ENCODE data around the gene ARL5A.
A peak's percentile ranks its signal among the peaks of the same experiment; 100 is the strongest.
"Not testable (repeated sequence)": the region's sequence is repeated elsewhere in the genome, so short reads cannot be mapped to it uniquely, and the experiment has no call there.

ARL5A gene, protein sequence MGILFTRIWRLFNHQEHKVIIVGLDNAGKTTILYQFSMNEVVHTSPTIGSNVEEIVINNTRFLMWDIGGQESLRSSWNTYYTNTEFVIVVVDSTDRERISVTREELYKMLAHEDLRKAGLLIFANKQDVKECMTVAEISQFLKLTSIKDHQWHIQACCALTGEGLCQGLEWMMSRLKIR

DNA sequence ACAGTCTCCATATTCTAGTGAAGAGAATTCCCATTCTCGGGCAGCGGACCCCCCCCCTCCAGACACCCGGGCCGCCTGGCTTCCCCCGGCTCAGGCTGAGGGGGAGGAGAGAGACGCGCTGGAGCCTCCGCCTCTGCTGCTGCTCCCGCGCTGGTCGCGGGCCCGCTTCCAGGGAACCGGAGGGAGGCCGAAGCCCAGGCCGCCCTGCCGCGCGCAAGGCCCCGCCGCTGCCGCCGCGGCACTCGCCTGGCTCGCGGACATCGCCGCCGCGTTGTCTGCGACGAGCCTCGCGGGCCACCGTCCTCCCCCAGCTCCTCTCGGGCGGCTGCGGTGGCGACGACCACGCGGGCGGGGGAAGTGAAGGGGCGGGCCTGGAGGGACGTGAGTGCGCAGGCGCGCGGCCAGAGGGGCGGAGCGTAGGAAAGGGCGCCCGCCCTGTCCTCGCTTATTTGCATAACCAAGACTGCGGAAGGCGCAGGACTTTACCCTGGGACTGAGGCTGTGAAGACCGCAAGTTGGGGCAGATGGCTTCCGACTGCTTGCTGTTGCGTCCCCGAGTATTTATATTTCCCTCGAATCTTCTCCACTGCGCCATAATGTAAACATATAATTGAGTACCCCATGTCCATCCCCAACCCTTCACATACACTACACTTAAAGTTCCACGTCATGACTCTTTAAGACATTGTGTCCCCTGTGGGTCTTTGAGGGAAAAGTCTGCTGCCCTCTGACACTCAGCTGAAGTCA lies at the start of gene ARL5A:
Gene ARL5A, minus strand, starts transcription at position 279 of the 747 bp plus-strand sequence. Its CDS starts 245 bp downstream, at position 34.
- peak; percentile 96 for ATAC-seq
- Mint-ChIP-seq H3K27me3 (no peaks in the 10 kb centered on the region), H3K4me3 (peak within 1 kb of the TSS; percentile 89 to 91), H3K9me3 (peaks cover 0 to 4% of the 10 kb centered on the region in 2 donors), H3K4me1 (peaks cover 43% of the 10 kb centered on the region), H3K27ac (peak within 1 kb of the TSS; percentile 88 to 93)
- DNase-seq = peak; percentile 96 to 97

DNA sequence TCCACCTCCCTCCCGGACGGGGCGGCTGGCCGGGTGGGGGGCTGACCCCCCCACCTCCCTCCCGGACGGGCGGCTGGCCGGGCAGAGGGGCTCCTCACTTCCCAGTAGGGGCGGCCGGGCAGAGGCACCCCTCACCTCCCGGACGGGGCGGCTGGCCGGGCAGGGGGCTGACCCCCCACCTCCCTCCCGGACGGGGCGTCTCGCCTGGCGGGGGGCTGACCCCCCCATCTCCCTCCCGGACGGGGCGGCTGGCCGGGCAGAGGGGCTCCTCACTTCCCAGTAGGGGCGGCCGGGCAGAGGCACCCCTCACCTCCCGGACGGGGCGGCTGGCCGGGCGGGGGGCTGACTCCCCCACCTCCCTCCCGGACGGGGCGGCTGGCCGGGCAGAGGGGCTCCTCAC lies 47.4 kb upstream of the ARL5A start:
- peaks cover 12% of the 10 kb centered on the region for H3K4me1 Mint-ChIP-seq
- DNase-seq, H3K9me3 Mint-ChIP-seq, H3K27me3 Mint-ChIP-seq, ATAC-seq, H3K4me3 Mint-ChIP-seq, H3K27ac Mint-ChIP-seq: not testable (repeated sequence)

DNA sequence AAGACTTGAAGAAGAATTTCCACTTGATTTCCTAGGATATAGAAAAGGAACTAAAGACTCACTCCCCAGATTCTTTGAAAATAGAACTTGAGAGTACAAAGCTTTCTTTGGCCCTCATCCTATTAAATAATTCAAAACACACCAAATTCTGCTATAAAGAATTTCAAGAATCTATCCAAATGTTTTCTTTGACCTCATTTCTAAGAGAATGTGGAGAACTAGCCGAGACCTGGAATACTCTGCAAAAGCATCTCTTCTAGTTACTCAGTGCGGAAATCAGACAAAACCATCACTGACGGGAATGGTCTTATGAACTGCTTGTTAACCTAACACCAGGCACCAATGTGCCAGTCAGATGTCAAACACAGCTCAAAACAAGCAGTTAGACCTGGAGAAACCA lies 44.2 kb upstream of the ARL5A start:
- DNase-seq (no peak), ATAC-seq (no peak)
- H3K27me3 Mint-ChIP-seq = no peaks in the 10 kb centered on the region
- H3K4me3 Mint-ChIP-seq = no peak overlapping the region
- H3K4me1 Mint-ChIP-seq = no peaks in the 10 kb centered on the region
- no peaks in the 10 kb centered on the region for H3K9me3 Mint-ChIP-seq
- H3K27ac Mint-ChIP-seq = no peak overlapping the region

DNA sequence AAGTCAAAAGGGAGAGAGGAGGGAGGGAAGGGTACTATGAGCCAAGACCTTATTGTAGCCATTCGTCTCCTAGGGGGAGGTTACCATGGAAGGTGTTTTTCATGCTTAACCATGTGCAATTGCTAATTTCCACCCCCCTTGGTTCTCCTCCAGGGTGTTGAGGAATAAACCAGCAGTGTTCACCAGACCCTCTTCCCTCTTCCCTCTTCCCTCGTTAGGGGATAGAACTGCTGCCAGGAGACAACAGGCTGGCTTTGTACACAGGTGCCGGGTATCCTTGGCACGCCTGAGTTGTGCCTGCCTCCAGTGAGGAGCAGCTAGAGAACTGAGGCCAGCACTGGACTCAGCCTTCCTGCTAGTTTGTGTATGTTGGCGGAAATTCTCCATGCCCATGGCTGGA lies 41.1 kb upstream of the ARL5A start:
- Mint-ChIP-seq H3K27me3 (no peaks in the 10 kb centered on the region), H3K9me3 (no peaks in the 10 kb centered on the region), H3K4me3 (no peak overlapping the region)

DNA sequence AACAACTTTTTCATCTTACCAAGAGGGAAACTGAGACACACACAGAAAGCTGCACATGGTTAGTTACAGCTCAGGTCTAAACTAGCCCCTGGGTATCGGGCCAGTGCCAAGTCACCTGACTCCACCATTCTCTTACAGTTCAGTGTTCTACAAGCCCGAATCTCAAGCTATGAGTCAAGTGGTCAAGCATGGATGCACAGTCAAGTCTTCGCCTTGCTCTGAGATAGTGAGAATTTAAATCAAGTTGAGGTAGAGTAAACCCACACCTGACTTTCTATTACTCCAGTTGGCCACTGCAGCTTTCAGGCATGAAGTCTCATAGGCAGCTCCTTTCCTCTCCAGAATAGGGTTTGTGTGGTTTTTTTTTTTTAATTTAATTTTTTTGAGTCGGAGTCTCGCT lies 34.5 kb upstream of the ARL5A start:
- no peaks in the 10 kb centered on the region for H3K4me1 Mint-ChIP-seq
- no peaks in the 10 kb centered on the region for H3K9me3 Mint-ChIP-seq
- no peak for DNase-seq
- no peak for ATAC-seq
- H3K27ac Mint-ChIP-seq = no peak overlapping the region
- no peak overlapping the region for H3K4me3 Mint-ChIP-seq
- H3K27me3 Mint-ChIP-seq = no peaks in the 10 kb centered on the region

More for the DNA sequence above, 41.1 kb upstream of the ARL5A start:
- no peak overlapping the region for H3K27ac Mint-ChIP-seq
- ATAC-seq (no peak), DNase-seq (no peak)
- H3K4me1 Mint-ChIP-seq = no peaks in the 10 kb centered on the region

DNA sequence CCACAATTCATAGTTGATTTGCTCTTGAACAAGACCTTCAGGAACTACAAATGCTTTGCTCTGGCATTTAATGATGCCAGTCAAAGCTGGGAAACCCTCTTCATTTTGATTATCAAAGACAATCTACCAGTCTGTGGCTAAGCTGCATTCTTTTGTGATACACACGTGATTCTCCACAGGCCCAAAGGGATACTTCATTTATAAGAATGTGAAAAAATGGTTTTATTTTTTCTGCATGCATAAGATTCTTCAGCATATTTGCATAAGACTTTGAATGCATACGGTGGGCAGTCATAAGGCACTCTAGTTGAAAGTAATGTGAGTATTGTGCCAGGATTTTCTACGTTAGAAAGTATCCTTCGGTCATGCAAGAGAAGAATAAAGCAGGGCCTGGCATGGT lies 33.0 kb upstream of the ARL5A start:
- ATAC-seq = no peak
- H3K4me1 Mint-ChIP-seq = no peaks in the 10 kb centered on the region
- H3K27ac Mint-ChIP-seq = no peak overlapping the region
- DNase-seq = no peak
- no peaks in the 10 kb centered on the region for H3K9me3 Mint-ChIP-seq
- H3K4me3 Mint-ChIP-seq = no peak overlapping the region
- no peaks in the 10 kb centered on the region for H3K27me3 Mint-ChIP-seq

DNA sequence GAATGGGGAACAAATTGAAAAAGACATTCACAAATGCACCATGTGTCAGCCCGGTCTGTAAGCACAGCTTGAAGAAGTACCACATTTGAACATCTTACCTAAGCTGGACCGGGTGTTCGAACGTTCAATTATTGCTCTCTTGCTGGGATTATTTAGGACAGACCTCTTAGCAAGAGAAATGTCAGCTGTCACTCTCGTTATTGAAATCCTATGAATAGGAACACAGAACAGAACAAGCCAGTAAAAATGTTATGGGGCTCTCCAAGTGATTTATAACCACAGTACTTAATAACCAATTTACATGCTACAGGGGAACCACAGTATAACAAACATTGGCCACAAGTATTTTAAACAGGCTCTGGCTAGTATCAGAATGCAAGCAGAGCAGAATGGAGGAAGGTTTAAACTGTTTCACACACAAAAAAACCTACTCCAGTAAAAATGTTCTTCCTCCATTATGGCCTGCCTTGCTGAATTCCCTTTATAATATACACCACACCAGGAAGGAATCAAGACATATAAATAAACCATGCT lies 32.5 kb upstream of the ARL5A start:
- H3K27me3 Mint-ChIP-seq = no peaks in the 10 kb centered on the region
- no peak overlapping the region for H3K4me3 Mint-ChIP-seq
- H3K4me1 Mint-ChIP-seq = no peaks in the 10 kb centered on the region
- DNase-seq (no peak), ATAC-seq (no peak)
- no peaks in the 10 kb centered on the region for H3K9me3 Mint-ChIP-seq
- H3K27ac Mint-ChIP-seq = no peak overlapping the region

DNA sequence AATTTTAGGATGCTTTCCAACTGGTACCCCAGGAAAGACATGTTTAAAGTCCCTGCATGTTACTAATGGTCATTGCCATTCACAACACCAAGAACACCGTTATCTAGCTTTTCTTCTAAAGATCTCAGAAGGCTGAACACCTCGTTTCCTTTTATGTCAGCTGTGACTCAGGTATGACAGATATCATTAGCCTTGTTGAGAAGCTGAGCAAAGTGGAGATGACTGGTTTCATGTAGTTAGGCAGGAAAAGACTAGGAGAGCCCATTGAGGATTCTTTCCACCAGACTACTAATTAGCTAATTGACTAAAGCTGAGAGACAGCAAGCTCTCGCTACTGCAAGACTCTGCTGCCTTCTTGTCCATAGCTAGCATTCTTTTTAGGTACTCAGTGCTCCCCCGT lies 32.0 kb upstream of the ARL5A start:
- Mint-ChIP-seq H3K4me3 (no peak overlapping the region), H3K9me3 (no peaks in the 10 kb centered on the region), H3K4me1 (no peaks in the 10 kb centered on the region), H3K27me3 (no peaks in the 10 kb centered on the region), H3K27ac (no peak overlapping the region)
- DNase-seq = no peak
- ATAC-seq = no peak

DNA sequence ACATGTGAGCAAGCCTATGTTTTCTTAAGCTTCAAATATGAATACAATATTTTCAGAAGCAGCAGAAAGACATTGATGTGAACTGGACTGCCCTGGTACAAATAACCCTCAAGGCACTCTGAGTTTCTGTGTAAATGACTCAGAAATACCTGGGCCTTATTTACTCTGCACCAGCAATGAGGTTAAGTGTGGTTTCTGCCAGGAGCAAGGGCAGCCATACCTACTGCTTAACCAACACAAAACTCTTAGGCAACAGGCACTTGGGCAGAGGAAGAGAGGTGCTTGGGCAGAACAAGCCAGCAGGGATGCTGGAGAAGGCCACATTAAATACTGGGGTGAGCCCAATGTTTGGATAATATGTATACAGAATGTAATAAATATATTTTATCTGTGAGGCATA lies 29.4 kb upstream of the ARL5A start:
- Mint-ChIP-seq H3K9me3 (no peaks in the 10 kb centered on the region), H3K4me1 (no peaks in the 10 kb centered on the region), H3K27ac (no peak overlapping the region), H3K27me3 (no peaks in the 10 kb centered on the region), H3K4me3 (no peak overlapping the region)
- no peak for DNase-seq
- no peak for ATAC-seq

DNA sequence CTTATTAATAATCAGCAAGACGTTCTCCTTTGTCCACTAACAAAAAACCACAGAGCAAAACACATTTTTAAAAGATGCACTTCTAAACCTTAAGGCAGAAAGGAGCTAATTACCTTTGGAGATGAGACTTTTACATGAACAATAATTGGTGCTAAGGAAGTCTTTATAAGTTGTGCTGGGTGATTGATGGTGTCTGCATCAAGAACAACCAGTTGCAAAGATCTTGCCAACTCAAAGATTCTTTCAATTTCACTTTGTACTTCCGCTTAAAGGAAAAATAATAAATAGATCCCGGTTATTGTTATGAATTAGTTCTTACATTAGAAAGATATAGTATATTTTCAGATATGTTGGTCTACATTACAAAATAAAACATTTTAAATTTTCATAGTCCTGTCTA lies 26.9 kb upstream of the ARL5A start:
- Mint-ChIP-seq H3K27me3 (no peaks in the 10 kb centered on the region), H3K4me1 (no peaks in the 10 kb centered on the region), H3K4me3 (no peak overlapping the region), H3K27ac (no peak overlapping the region), H3K9me3 (no peaks in the 10 kb centered on the region)
- DNase-seq = no peak
- no peak for ATAC-seq

DNA sequence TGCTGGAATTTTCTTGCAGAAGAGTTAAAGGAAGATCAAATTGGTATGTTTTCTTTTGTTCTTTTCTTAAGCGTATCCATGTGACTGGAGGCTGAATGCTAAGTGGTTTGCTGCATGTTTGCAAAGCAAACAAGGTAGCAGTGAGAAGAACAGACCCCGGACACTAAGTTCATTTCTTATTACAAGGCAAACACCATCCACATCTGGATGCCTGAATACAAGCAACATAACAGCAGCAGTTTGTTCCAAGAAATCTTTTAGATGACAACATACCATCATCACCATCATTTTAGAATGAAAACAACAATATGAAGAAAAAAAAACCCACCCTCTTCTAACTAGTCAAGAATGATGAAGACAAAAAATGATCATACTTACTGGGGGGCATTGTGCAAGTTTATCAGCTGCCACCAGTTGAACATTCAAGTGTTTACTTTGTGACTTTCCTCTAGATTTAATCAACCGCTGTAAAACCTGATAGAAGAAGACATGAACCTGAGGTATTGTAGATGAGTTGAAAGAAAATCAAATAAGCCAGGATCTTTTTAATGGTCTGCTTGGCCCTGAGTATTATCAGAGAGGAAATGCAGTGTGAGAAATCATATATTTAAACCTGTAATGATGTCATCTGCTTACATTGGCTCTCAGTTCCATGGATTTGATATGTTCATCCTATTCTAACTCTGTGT lies 25.0 kb upstream of the ARL5A start:
- H3K27me3 Mint-ChIP-seq = no peaks in the 10 kb centered on the region
- no peaks in the 10 kb centered on the region for H3K4me1 Mint-ChIP-seq
- H3K27ac Mint-ChIP-seq = no peak overlapping the region
- no peak overlapping the region for H3K4me3 Mint-ChIP-seq
- ATAC-seq (no peak), DNase-seq (no peak)
- no peaks in the 10 kb centered on the region for H3K9me3 Mint-ChIP-seq

DNA sequence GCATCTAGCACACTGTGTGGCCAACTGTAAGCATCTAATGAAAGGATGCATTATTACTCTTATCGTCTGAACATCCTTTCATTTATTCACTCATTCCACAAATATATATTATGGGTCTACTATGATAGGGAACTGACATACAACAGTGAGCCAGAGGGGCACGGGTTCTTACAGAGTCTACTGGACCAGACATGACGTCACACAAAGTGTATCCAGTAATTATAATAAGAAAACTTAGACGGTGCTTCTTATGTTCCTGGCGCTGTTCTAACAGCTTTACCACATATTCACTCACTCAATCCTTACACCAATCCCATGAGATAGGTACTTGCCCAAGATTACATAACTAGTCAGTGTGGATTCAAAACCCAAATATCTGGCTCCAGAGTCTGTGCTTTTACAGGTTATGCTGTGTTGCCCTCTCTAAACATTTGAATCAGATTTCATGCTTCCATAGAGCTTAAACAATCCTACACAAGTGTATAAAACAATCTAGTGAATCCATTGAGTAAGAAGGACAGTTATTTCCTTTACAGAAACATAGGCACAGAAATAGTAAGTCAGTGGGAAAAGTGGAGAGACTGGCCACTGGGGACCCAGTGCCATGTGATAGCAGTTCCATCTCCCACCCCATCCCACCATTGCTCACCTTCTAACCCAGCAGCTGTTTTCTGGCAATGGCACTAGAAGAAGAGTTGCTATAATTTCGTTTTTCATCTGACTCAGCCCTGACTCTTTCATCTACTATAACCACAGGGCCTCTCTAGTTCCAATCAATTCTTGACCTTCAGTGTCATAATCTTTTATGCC lies 24.2 kb upstream of the ARL5A start:
- H3K4me1 Mint-ChIP-seq = no peaks in the 10 kb centered on the region
- no peaks in the 10 kb centered on the region for H3K27me3 Mint-ChIP-seq
- H3K27ac Mint-ChIP-seq = no peak overlapping the region
- ATAC-seq = no peak
- no peak for DNase-seq
- H3K4me3 Mint-ChIP-seq = no peak overlapping the region
- no peaks in the 10 kb centered on the region for H3K9me3 Mint-ChIP-seq

DNA sequence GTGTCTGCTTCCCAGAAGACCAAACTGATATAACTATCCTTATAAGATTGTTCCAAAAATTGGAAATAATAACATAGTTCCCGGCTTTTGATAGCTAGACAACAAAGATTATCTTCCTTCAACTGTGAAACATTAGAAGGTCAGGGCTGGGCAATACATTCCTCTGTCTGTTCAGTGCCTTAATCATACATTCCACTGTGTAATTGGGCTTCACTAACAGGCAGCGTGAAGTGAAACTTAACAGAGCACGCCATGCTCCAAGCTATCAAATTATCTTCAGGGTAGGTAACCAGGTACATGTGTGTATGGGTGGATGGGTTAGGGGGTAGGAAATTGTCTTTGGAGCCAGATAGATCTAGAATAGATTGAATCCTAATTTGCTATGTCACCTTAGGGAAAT lies 23.5 kb upstream of the ARL5A start:
- H3K4me3 Mint-ChIP-seq = no peak overlapping the region
- H3K9me3 Mint-ChIP-seq = no peaks in the 10 kb centered on the region
- no peaks in the 10 kb centered on the region for H3K4me1 Mint-ChIP-seq
- no peak for ATAC-seq
- no peak for DNase-seq
- no peaks in the 10 kb centered on the region for H3K27me3 Mint-ChIP-seq
- no peak overlapping the region for H3K27ac Mint-ChIP-seq

DNA sequence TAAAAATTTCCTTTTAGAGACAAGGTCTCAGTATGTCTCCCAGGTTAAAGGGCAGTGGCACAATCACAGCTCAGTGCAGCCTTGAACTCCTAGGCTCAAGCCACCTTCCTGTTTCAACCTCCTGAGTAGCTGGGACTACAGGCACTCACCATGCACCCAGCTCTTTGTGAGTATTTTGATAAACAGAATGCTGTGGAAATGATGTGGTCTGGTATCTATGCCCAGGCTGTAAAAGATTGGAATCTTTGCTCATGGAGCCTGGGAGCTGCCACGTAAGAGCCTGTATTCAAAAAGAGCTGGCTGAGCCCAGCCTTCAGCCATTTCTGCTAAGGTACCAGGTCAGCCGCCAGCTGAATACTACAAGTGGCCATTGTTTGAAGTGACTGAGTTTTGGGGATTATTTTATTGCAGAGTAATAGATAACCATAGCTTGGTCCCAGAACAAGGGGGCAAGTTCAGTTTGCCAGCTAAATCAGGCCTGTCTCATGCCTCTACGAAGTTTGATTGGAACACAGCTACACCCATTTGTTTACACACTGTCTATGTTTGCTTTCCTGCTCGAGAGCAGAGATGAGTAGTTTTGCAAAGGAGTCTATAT lies 21.3 kb upstream of the ARL5A start:
- Mint-ChIP-seq H3K4me1 (no peaks in the 10 kb centered on the region), H3K9me3 (no peaks in the 10 kb centered on the region), H3K27ac (peak overlapping the region in 1 of 2 donors; percentile 19), H3K4me3 (no peak overlapping the region), H3K27me3 (no peaks in the 10 kb centered on the region)
- DNase-seq = no peak
- no peak for ATAC-seq

DNA sequence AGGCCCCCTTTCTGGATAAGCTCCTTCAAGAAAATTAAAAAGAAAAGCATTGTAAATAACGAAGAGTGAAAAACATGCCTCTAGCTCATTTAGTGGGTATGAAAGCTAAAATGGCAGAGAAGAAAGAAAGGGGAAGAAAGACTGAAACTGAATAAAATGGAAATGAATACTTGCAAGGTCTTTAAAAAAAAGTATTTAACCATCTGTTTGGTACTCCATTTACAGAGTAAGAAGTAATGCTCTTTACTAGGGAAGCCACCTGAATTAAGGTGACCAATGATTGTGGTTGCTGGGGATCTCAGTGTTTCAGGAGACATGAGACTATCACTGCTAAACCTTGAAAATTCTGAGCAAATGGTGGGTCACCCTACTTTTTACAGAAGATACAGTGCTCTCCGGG lies 17.7 kb upstream of the ARL5A start:
- no peaks in the 10 kb centered on the region for H3K9me3 Mint-ChIP-seq

More for the DNA sequence above, 17.7 kb upstream of the ARL5A start:
- Mint-ChIP-seq H3K27ac (no peak overlapping the region), H3K4me1 (no peaks in the 10 kb centered on the region), H3K4me3 (no peak overlapping the region), H3K27me3 (peaks cover 8% of the 10 kb centered on the region)
- ATAC-seq (no peak), DNase-seq (no peak)
